ENCODE results near the gene IGSF1. TPM values are rescaled to one million over a fixed set of nuclear protein-coding genes. Genes with fewer than 3 reads are reported as not detected.

IGSF1 gene
- total RNA-seq, 1 experiment from 2014 or later, result not detected

GRCh38 chrX:131271826-131272225 is 17.3 kb downstream of the IGSF1 start:
- Histone ChIP-seq H3K4me3 (ENCODE audit: low read length) (no peak overlapping the region), H3K4me1 (ENCODE audit: insufficient read depth, low read length) (no peaks in the 10 kb centered on the region), H3K9me3 (ENCODE audit: low read length) (no peaks in the 10 kb centered on the region), H3K27ac (ENCODE audit: low read length) (no peak overlapping the region), H2AFZ (ENCODE audit: low read length) (no peak overlapping the region), H3K27me3 (ENCODE audit: low read length) (no peaks in the 10 kb centered on the region), H3K9me2 (replicated peaks; ENCODE audit: low read length) (no peaks in the 10 kb centered on the region), H3F3A (ENCODE audit: low read length, unreplicated experiment) (no peaks in the 10 kb centered on the region), H3K36me3 (ENCODE audit: low read depth, low read length) (no peaks in the 10 kb centered on the region), H3K9ac (ENCODE audit: low read length) (no peak overlapping the region), H3K79me2 (ENCODE audit: low read length) (no peaks in the 10 kb centered on the region), H3K4me2 (ENCODE audit: low read length) (no peak overlapping the region), H4K20me1 (ENCODE audit: low read length) (no peaks in the 10 kb centered on the region)
- intact Hi-C loops (cut with micrococcal nuclease), result no loop called here
- no TSS peak for BruUV-seq (replicated peaks)
- no peak for DNase-seq
- no peak for TF ChIP-seq CTCF (conservative IDR thresholded peaks at IDR 0.05; ENCODE audit: low read depth, low read length)
- CTCF ChIA-PET, result no interaction called here
- ATAC-seq, result no peak
- POLR2A ChIA-PET (ENCODE audit: unreplicated experiment), result no interaction called here

- DNase-seq (no peak), ATAC-seq (no peak)
- Histone ChIP-seq H2AFZ (ENCODE audit: low read length) (no peak overlapping the region), H3K9me3 (ENCODE audit: low read length) (no peaks in the 10 kb centered on the region), H3K4me1 (ENCODE audit: insufficient read depth, low read length) (no peaks in the 10 kb centered on the region), H3K79me2 (ENCODE audit: low read length) (no peaks in the 10 kb centered on the region), H3K36me3 (ENCODE audit: low read depth, low read length) (no peaks in the 10 kb centered on the region), H3K4me3 (ENCODE audit: low read length) (no peak overlapping the region), H4K20me1 (ENCODE audit: low read length) (no peaks in the 10 kb centered on the region), H3K27ac (ENCODE audit: low read length) (no peak overlapping the region), H3K27me3 (ENCODE audit: low read length) (no peaks in the 10 kb centered on the region), H3K4me2 (ENCODE audit: low read length) (no peak overlapping the region), H3K9ac (ENCODE audit: low read length) (no peak overlapping the region), H3K9me2 (replicated peaks; ENCODE audit: low read length) (no peaks in the 10 kb centered on the region), H3F3A (ENCODE audit: low read length, unreplicated experiment) (no peaks in the 10 kb centered on the region)
- ChIA-PET POLR2A (ENCODE audit: unreplicated experiment) (no interaction called here), CTCF (no interaction called here)
- no peak for TF ChIP-seq CTCF (conservative IDR thresholded peaks at IDR 0.05; ENCODE audit: low read depth, low read length)
- no peak for TF ChIP-seq EZH2 (IDR thresholded peaks at IDR 0.05; ENCODE audit: low read length, unreplicated experiment)
- no peak for TF ChIP-seq EZH2phosphoT487 (IDR thresholded peaks at IDR 0.05; ENCODE audit: borderline replicate concordance, low read length)
- BruUV-seq (replicated peaks), result no TSS peak
- intact Hi-C loops (cut with micrococcal nuclease), result no loop called here
These were observed 17.8 kb downstream of the IGSF1 start for GRCh38 chrX:131271274-131271673.

GRCh38 chrX:131270080-131270479 is 19.0 kb downstream of the IGSF1 start:
- Histone ChIP-seq H3K79me2 (ENCODE audit: low read length) (no peaks in the 10 kb centered on the region), H3K9me2 (replicated peaks; ENCODE audit: low read length) (no peaks in the 10 kb centered on the region), H3K9ac (ENCODE audit: low read length) (no peak overlapping the region), H3K4me1 (ENCODE audit: insufficient read depth, low read length) (no peaks in the 10 kb centered on the region), H3K9me3 (ENCODE audit: low read length) (no peaks in the 10 kb centered on the region), H3F3A (ENCODE audit: low read length, unreplicated experiment) (no peaks in the 10 kb centered on the region), H3K4me2 (ENCODE audit: low read length) (no peak overlapping the region), H3K27ac (ENCODE audit: low read length) (no peak overlapping the region), H3K36me3 (ENCODE audit: low read depth, low read length) (no peaks in the 10 kb centered on the region), H3K4me3 (ENCODE audit: low read length) (no peak overlapping the region), H2AFZ (ENCODE audit: low read length) (no peak overlapping the region), H4K20me1 (ENCODE audit: low read length) (no peaks in the 10 kb centered on the region), H3K27me3 (ENCODE audit: low read length) (no peaks in the 10 kb centered on the region)
- POLR2A ChIA-PET (ENCODE audit: unreplicated experiment), result no interaction called here
- TF ChIP-seq EZH2 (IDR thresholded peaks at IDR 0.05; ENCODE audit: low read length, unreplicated experiment), result no peak
- TF ChIP-seq EZH2phosphoT487 (IDR thresholded peaks at IDR 0.05; ENCODE audit: borderline replicate concordance, low read length), result no peak
- TF ChIP-seq CTCF (conservative IDR thresholded peaks at IDR 0.05; ENCODE audit: low read depth, low read length), result no peak
- ATAC-seq, result no peak
- no TSS peak for BruUV-seq (replicated peaks)
- CTCF ChIA-PET, result no interaction called here
- intact Hi-C loops (cut with micrococcal nuclease), result no loop called here
- DNase-seq, result no peak
